CD4-positive, alpha-beta T cell treated with Interleukin-12 subunit alpha and Interleukin-12 subunit beta, for 1 hour (primary cell): ENCODE measurements around the gene COA8.
"Not testable (repeated sequence)": the region's sequence is repeated elsewhere in the genome, so short reads cannot be mapped to it uniquely, and the experiment has no call there.

Experiments used
- DNase-seq: peaks from one replicate; pipeline ENCODE4 v3.0.0-alpha.2; 2020

The COA8 gene

GRCh38 chr14:103562429-103563225 lies at the start of gene COA8, which contains the start of gene BAG5:
Gene COA8 (plus strand): TSS chr14:103562960. CDS start chr14:103563002, 42 bp downstream.
Gene BAG5 (minus strand): TSS chr14:103562657. CDS start chr14:103561164, 1,493 bp downstream.
- peak; percentile 86 for DNase-seq

- DNase-seq, result no peak
Observed at GRCh38 chr14:103514596-103515421, 48.0 kb upstream of the COA8 start.

GRCh38 chr14:103516426-103517173 lies 46.2 kb upstream of the COA8 start:
- DNase-seq, result no peak

- DNase-seq, result no peak
Observed at GRCh38 chr14:103517174-103517566, 45.6 kb upstream of the COA8 start.

GRCh38 chr14:103517721-103518421 lies 44.9 kb upstream of the COA8 start:
- no peak for DNase-seq

GRCh38 chr14:103518422-103519042 lies 44.2 kb upstream of the COA8 start:
- peak; percentile 64 for DNase-seq

- DNase-seq, result no peak
Observed at GRCh38 chr14:103519043-103519836, 43.5 kb upstream of the COA8 start.

GRCh38 chr14:103519837-103520212 lies 42.9 kb upstream of the COA8 start:
- no peak for DNase-seq

- DNase-seq, result no peak
Observed at GRCh38 chr14:103520269-103520656, 42.5 kb upstream of the COA8 start.

- peak; percentile 82 for DNase-seq
Observed at GRCh38 chr14:103520657-103521437, 41.9 kb upstream of the COA8 start.

GRCh38 chr14:103521438-103521950 lies 41.3 kb upstream of the COA8 start:
- DNase-seq, result peak; percentile 24

GRCh38 chr14:103521951-103522563 lies 40.7 kb upstream of the COA8 start:
- DNase-seq, result peak; percentile 19

- peak; percentile 40 for DNase-seq
Observed at GRCh38 chr14:103522649-103523574, 39.8 kb upstream of the COA8 start, which contains the start of gene CKB. Gene CKB (minus strand): TSS chr14:103522830. CDS start chr14:103522493, 337 bp downstream.

GRCh38 chr14:103523575-103523954 lies 39.2 kb upstream of the COA8 start:
- DNase-seq, result no peak

GRCh38 chr14:103524002-103524935 lies 38.5 kb upstream of the COA8 start:
- no peak for DNase-seq

- not testable (repeated sequence) for DNase-seq
Observed at GRCh38 chr14:103525430-103526246, 37.1 kb upstream of the COA8 start.
